Left kidney (tissue), 8 donors: ENCODE data around the gene DDX28. TPM values are rescaled to one million over a fixed set of nuclear protein-coding genes. Genes with fewer than 3 reads are reported as not detected.

Experiments used
- DNase-seq: peaks from one replicate; pipeline ENCODE4 v3.0.0-alpha.2; 2013
- long read RNA-seq, 8 donors: transcript quantifications; one replicate each; lab custom pipeline, GENCODE V29; 2026
- polyA plus RNA-seq: library from polyadenylated mRNA; unstranded; fragments of 120-200 nt; gene quantifications from one replicate; pipeline ENCODE4 v1.2.1, GENCODE V29; 2013; ENCODE audit not compliant: insufficient read length

DDX28 gene
- polyA plus RNA-seq = 8.8 TPM
- long read RNA-seq, donor 1, transcript DDX28-201 (1 exons, 2,169 nt) = major isoform, 11 of 19 reads
- long read RNA-seq, donor 1, partial matches to known transcripts = 8 of 19 reads
- long read RNA-seq, donor 1, other reads (novel, unspliced or antisense) = 0 of 19 reads
- long read RNA-seq, donor 2, transcript DDX28-201 (1 exons, 2,169 nt) = major isoform, 5 of 5 reads
- long read RNA-seq, donor 2, partial matches to known transcripts = 0 of 5 reads
- long read RNA-seq, donor 2, other reads (novel, unspliced or antisense) = 0 of 5 reads
- long read RNA-seq, donor 3, transcript DDX28-201 (1 exons, 2,169 nt) = major isoform, 11 of 11 reads
- long read RNA-seq, donor 3, partial matches to known transcripts = 0 of 11 reads
- long read RNA-seq, donor 3, other reads (novel, unspliced or antisense) = 0 of 11 reads
- long read RNA-seq, donor 4, partial matches to known transcripts = 0 of 1 reads
- long read RNA-seq, donor 4, other reads (novel, unspliced or antisense) = 0 of 1 reads
- long read RNA-seq, donor 5, transcript DDX28-201 (1 exons, 2,169 nt) = major isoform, 20 of 29 reads
- long read RNA-seq, donor 5, partial matches to known transcripts = 9 of 29 reads
- long read RNA-seq, donor 5, other reads (novel, unspliced or antisense) = 0 of 29 reads
- long read RNA-seq, donor 6, transcript DDX28-201 (1 exons, 2,169 nt) = major isoform, 6 of 6 reads
- long read RNA-seq, donor 6, partial matches to known transcripts = 0 of 6 reads
- long read RNA-seq, donor 6, other reads (novel, unspliced or antisense) = 0 of 6 reads
- long read RNA-seq, donor 7, transcript DDX28-201 (1 exons, 2,169 nt) = major isoform, 15 of 25 reads
- long read RNA-seq, donor 7, partial matches to known transcripts = 10 of 25 reads
- long read RNA-seq, donor 7, other reads (novel, unspliced or antisense) = 0 of 25 reads
- long read RNA-seq, donor 8, transcript DDX28-201 (1 exons, 2,169 nt) = major isoform, 5 of 5 reads
- long read RNA-seq, donor 8, partial matches to known transcripts = 0 of 5 reads
- long read RNA-seq, donor 8, other reads (novel, unspliced or antisense) = 0 of 5 reads

GRCh38 chr16:68022728-68023537, at the start of gene DDX28, which contains the start of gene DUS2:
DDX28 (minus strand) TSS chr16:68023232; CDS start chr16:68023202, 30 bp downstream.
DUS2 (plus strand) TSS chr16:68023284; CDS start chr16:68038024, 14,740 bp downstream.
- peak; percentile 93 for DNase-seq

- DNase-seq = no peak
Observed at GRCh38 chr16:68072038-68072695, 49.1 kb upstream of the DDX28 start.

GRCh38 chr16:68071518-68071901, 48.5 kb upstream of the DDX28 start:
- DNase-seq = no peak

GRCh38 chr16:68070806-68071517, 47.9 kb upstream of the DDX28 start:
- DNase-seq = no peak

- DNase-seq = no peak
Observed at GRCh38 chr16:68070249-68070730, 47.3 kb upstream of the DDX28 start.

GRCh38 chr16:68069511-68070248, 46.6 kb upstream of the DDX28 start:
- DNase-seq = no peak

GRCh38 chr16:68068926-68069325, 45.9 kb upstream of the DDX28 start:
- DNase-seq = no peak

- no peak for DNase-seq
Observed at GRCh38 chr16:68066763-68067162, 43.7 kb upstream of the DDX28 start.

GRCh38 chr16:68065716-68066305, 42.8 kb upstream of the DDX28 start:
- DNase-seq = no peak

GRCh38 chr16:68064791-68065365, 41.8 kb upstream of the DDX28 start:
- DNase-seq = no peak

GRCh38 chr16:68062910-68063393, 39.9 kb upstream of the DDX28 start:
- no peak for DNase-seq

GRCh38 chr16:68061396-68061795, 38.4 kb upstream of the DDX28 start:
- DNase-seq = no peak

GRCh38 chr16:68059804-68060203, 36.8 kb upstream of the DDX28 start:
- DNase-seq = no peak

GRCh38 chr16:68055395-68055794, 32.4 kb upstream of the DDX28 start:
- DNase-seq = no peak

GRCh38 chr16:68049449-68049848, 26.4 kb upstream of the DDX28 start:
- no peak for DNase-seq

GRCh38 chr16:68047987-68048386, 25.0 kb upstream of the DDX28 start:
- no peak for DNase-seq

GRCh38 chr16:68046106-68046505, 23.1 kb upstream of the DDX28 start:
- DNase-seq = no peak

GRCh38 chr16:68041783-68042182, 18.8 kb upstream of the DDX28 start:
- DNase-seq = no peak
